Activated CD8-positive, alpha-beta T cell treated with anti-CD3 and anti-CD28 coated beads for 36 hours (primary cell): ENCODE results near the gene NFS1. TPM values are rescaled to one million over a fixed set of nuclear protein-coding genes. Genes with fewer than 3 reads are reported as not detected.
A peak's percentile ranks its signal among the peaks of the same experiment; 100 is the strongest.

Source experiments
- ATAC-seq: fragments of 200-7000 bp; cut with Tn5 transposase; one replicate; pipeline ENCODE4 v1.10.0; 2021; ENCODE audit warnings: mild to moderate bottlenecking, moderate library complexity
- CTCF ChIA-PET: fragments of 350-600 bp; sonication (Branson Sonifier 250); formaldehyde crosslinking; loops from one replicate; lab custom pipeline; 2021; ENCODE audit warnings: antibody characterized with exemption; lab: Charles Lee
- POLR2A ChIA-PET: fragments of 350-600 bp; sonication (Branson Sonifier 250); formaldehyde crosslinking; loops from one replicate; lab custom pipeline; 2021; ENCODE audit warnings: antibody characterized with exemption; lab: Charles Lee
- DNase-seq: peaks from one replicate; pipeline ENCODE4 v3.0.0-alpha.2; 2020
- H3K27ac Mint-ChIP-seq: one replicate; pipeline ENCODE4 v1.8.0; 2021; ENCODE audit warnings: mild to moderate bottlenecking, mixed read lengths
- H3K27me3 Mint-ChIP-seq: one replicate; pipeline ENCODE4 v1.8.0; 2021; ENCODE audit warnings: mixed read lengths
- H3K36me3 Mint-ChIP-seq: one replicate; pipeline ENCODE4 v1.8.0; 2021; ENCODE audit warnings: low read depth, mixed read lengths
- H3K4me1 Mint-ChIP-seq: one replicate; pipeline ENCODE4 v1.8.0; 2021; ENCODE audit warnings: low read depth, mixed read lengths
- H3K4me3 Mint-ChIP-seq: one replicate; pipeline ENCODE4 v1.8.0; 2021; ENCODE audit warnings: mild to moderate bottlenecking, moderate library complexity, mixed read lengths
- H3K9me3 Mint-ChIP-seq: one replicate; pipeline ENCODE4 v1.8.0; 2021; ENCODE audit warnings: mixed read lengths
- CTCF ChIP-seq: fragments of 200-600 bp; IDR thresholded peaks from one replicate; pipeline ENCODE4 v1.8.0; 2022; ENCODE audit warnings: antibody characterized with exemption, mild to moderate bottlenecking
- intact Hi-C: fragments of 100-400 bp; cut with micrococcal nuclease; formaldehyde crosslinking; loops from one replicate; pipeline ENCODE4 v1.10.0; 2022
- total RNA-seq, 2 experiments: library from RNA; stranded (reverse); gene quantifications; one replicate each; pipeline ENCODE4 v1.2.3, GENCODE V29; 2021

Gene NFS1
- total RNA-seq, 2 experiments from 2014 or later = 39.7 to 40.8 TPM

DNA sequence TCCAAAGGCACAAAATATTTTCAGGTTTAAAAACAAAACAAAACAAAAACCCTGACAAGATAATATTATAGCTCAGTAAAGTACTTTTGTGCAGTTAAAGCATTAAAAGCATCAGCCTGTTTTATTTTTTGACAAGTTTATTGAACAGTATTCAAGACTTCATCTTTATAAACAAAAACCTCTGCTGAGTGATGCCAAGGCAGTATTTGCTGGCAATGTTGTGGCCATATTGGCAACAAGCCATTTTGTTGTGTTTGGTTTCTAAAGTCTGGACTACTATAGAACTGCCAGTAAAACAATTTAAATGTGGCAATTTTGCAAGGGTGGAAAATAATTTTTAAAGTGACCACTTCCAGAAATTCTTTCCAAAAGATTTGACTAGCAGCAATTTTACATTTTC is 50.3 kb downstream of the NFS1 start:
- no peak for DNase-seq
- ChIA-PET CTCF (interaction anchor here (1.6 to 2.2 kb wide), 2 partner anchors 30 to 33 kb away, joined by 5 to 8 read pairs; partner anchors contain the start of gene SPAG4), POLR2A (interaction anchor here (1.6 to 2.4 kb wide), 2 partner anchors 8 to 15 kb away, joined by 3 to 11 read pairs; no protein-coding TSS in a partner anchor)
- intact Hi-C loops = no loop called here
- H3K36me3 Mint-ChIP-seq = peaks cover 43% of the 10 kb centered on the region
- no peak for TF ChIP-seq CTCF
- no peaks in the 10 kb centered on the region for H3K27me3 Mint-ChIP-seq
- H3K4me3 Mint-ChIP-seq = no peak overlapping the region
- peak overlapping the region; percentile 32 for H3K27ac Mint-ChIP-seq
- no peak for ATAC-seq
- H3K9me3 Mint-ChIP-seq = no peaks in the 10 kb centered on the region
- H3K4me1 Mint-ChIP-seq = peaks cover 71% of the 10 kb centered on the region

DNA sequence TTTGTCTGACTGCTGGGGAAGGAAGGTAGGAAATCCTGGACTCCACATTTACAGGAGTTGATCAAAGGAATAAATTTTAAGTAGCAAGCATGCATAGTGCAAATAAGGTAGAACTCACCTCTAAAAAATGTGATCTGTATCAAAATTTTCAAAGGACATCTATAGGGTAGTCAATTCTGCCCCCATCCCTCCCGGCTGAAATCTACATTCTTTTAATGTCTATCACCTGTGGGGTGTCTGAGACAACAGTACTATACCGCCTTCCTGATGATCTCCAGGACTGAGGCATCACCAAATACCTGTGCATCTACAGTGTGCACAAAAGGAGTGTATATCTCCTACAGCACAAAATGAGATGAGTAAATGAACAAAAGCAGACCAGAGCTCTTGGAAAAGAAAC is 54.3 kb downstream of the NFS1 start:
- H3K27me3 Mint-ChIP-seq = no peaks in the 10 kb centered on the region
- no peak for DNase-seq
- ChIA-PET POLR2A (interaction anchor here (0.9 to 3.2 kb wide), 2 partner anchors 9 to 18 kb away, joined by 5 to 12 read pairs; no protein-coding TSS in a partner anchor), CTCF (interaction anchor here (1.4 kb wide), 1 partner anchor 8 kb away, joined by 3 read pairs; no protein-coding TSS in a partner anchor)
- H3K4me1 Mint-ChIP-seq = peaks cover 82% of the 10 kb centered on the region
- intact Hi-C loops = no loop called here
- H3K27ac Mint-ChIP-seq = peak overlapping the region; percentile 17
- no peak overlapping the region for H3K4me3 Mint-ChIP-seq
- ATAC-seq = no peak
- TF ChIP-seq CTCF = no peak
- H3K9me3 Mint-ChIP-seq = no peaks in the 10 kb centered on the region
- H3K36me3 Mint-ChIP-seq = peaks cover 43% of the 10 kb centered on the region

GRCh38 chr20:35643045-35643444 is 56.1 kb downstream of the NFS1 start:
- H3K4me3 Mint-ChIP-seq = no peak overlapping the region
- POLR2A ChIA-PET = interaction anchor here (1.3 to 1.4 kb wide), 2 partner anchors 15 to 17 kb away, joined by 3 read pairs; no protein-coding TSS in a partner anchor
- CTCF ChIA-PET = interaction anchor here (1.0 kb wide), 1 partner anchor 17 kb away, joined by 3 read pairs; no protein-coding TSS in a partner anchor
- peak overlapping the region; percentile 39 for H3K27ac Mint-ChIP-seq
- H3K4me1 Mint-ChIP-seq = peaks cover 78% of the 10 kb centered on the region
- H3K27me3 Mint-ChIP-seq = no peaks in the 10 kb centered on the region
- peaks cover 25% of the 10 kb centered on the region for H3K36me3 Mint-ChIP-seq
- intact Hi-C loops = no loop called here
- H3K9me3 Mint-ChIP-seq = no peaks in the 10 kb centered on the region
- DNase-seq = no peak
- TF ChIP-seq CTCF = no peak
- ATAC-seq = no peak

- Mint-ChIP-seq H3K4me3 (no peak overlapping the region), H3K4me1 (peaks cover 82% of the 10 kb centered on the region), H3K27ac (no peak overlapping the region), H3K9me3 (no peaks in the 10 kb centered on the region), H3K36me3 (peaks cover 19% of the 10 kb centered on the region), H3K27me3 (no peaks in the 10 kb centered on the region)
- ChIA-PET CTCF (interaction anchor here (1.1 kb wide), 1 partner anchor 13 kb away, joined by 3 read pairs; no protein-coding TSS in a partner anchor), POLR2A (interaction anchor here (0.6 to 1.4 kb wide), 10 partner anchors 13 to 1820 kb away, joined by 3 to 4 read pairs (median 3); no protein-coding TSS in a partner anchor)
- ATAC-seq (no peak), DNase-seq (no peak)
- intact Hi-C loops = no loop called here
- no peak for TF ChIP-seq CTCF
Measured at GRCh38 chr20:35641743-35642142, 57.4 kb downstream of the NFS1 start.

DNA sequence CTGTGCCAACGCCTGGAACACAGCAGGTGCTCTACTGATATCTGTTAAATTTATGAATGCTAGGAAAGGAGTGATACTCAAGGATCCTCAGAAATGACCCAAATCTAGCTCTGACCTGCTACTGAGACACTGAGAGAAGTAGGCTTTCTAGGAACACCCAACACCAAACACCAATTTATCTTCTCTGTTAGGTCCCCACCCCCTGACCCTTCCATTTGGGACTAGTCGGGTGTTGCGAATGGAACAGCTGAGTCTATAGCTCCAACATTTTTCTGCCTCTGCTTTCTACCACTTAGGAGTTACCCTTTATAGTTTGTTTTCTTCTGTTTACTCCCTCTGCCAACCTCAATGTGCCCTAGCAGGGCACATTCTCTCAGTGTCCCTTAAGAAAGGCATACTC is 58.4 kb downstream of the NFS1 start:
- H3K4me1 Mint-ChIP-seq = peaks cover 81% of the 10 kb centered on the region
- DNase-seq = no peak
- peaks cover 19% of the 10 kb centered on the region for H3K36me3 Mint-ChIP-seq
- peak overlapping the region; percentile 37 for H3K27ac Mint-ChIP-seq
- ChIA-PET CTCF (no interaction called here), POLR2A (interaction anchor here (0.6 to 1.2 kb wide), 3 partner anchors 11 to 233 kb away, joined by 3 to 4 read pairs (median 3); no protein-coding TSS in a partner anchor)
- intact Hi-C loops = no loop called here
- no peaks in the 10 kb centered on the region for H3K9me3 Mint-ChIP-seq
- H3K4me3 Mint-ChIP-seq = no peak overlapping the region
- H3K27me3 Mint-ChIP-seq = no peaks in the 10 kb centered on the region
- ATAC-seq = no peak
- TF ChIP-seq CTCF = no peak
